Endodermal cell (in vitro differentiated cells): ENCODE results near the gene KCNE3. TPM values are rescaled to one million over a fixed set of nuclear protein-coding genes. Genes with fewer than 3 reads are reported as not detected.

ENCODE experiments used
- DNase-seq: peaks from one replicate; pipeline ENCODE4 v3.0.0-alpha.2; 2017
- H3K27ac ChIP-seq: 2 replicates; pipeline ENCODE4 v1.5.1; 2013; ENCODE audit warnings: mild to moderate bottlenecking, low read depth, low read length, moderate library complexity
- H3K27me3 ChIP-seq: 2 replicates; pipeline ENCODE4 v1.6.1; 2013; ENCODE audit warnings: mild to moderate bottlenecking, low read length, moderate library complexity; ENCODE audit not compliant: insufficient read depth, control insufficient read depth, poor library complexity, severe bottlenecking
- H3K36me3 ChIP-seq: 2 replicates; pipeline ENCODE4 v1.7.0; 2013; ENCODE audit warnings: mild to moderate bottlenecking, low read length, moderate library complexity; ENCODE audit not compliant: control insufficient read depth, insufficient read depth
- H3K4me1 ChIP-seq: one replicate; pipeline ENCODE4 v1.7.0; 2013; ENCODE audit warnings: low read length; ENCODE audit not compliant: control insufficient read depth, insufficient read depth
- H3K4me3 ChIP-seq: 2 replicates; pipeline ENCODE4 v1.5.1; 2013; ENCODE audit warnings: mild to moderate bottlenecking, low read length, moderate library complexity
- H3K9ac ChIP-seq: 2 replicates; pipeline ENCODE4 v1.6.1; 2013; ENCODE audit warnings: mild to moderate bottlenecking, low read length, moderate library complexity; ENCODE audit not compliant: poor library complexity, severe bottlenecking; ENCODE audit errors: extremely low read depth
- H3K9me3 ChIP-seq: 2 replicates; pipeline ENCODE4 v1.6.1; 2013; ENCODE audit warnings: mild to moderate bottlenecking, low read length, moderate library complexity; ENCODE audit not compliant: control insufficient read depth
- H3K27ac Mint-ChIP-seq: 2 replicates; pipeline ENCODE4 v1.8.0; 2020; ENCODE audit warnings: mixed read lengths
- H3K27me3 Mint-ChIP-seq: 2 replicates; pipeline ENCODE4 v1.8.0; 2021; ENCODE audit warnings: mild to moderate bottlenecking, mixed read lengths; ENCODE audit not compliant: insufficient read depth
- H3K36me3 Mint-ChIP-seq: 2 replicates; pipeline ENCODE4 v1.8.0; 2020; ENCODE audit warnings: low read depth, mixed read lengths
- H3K4me1 Mint-ChIP-seq: 2 replicates; pipeline ENCODE4 v1.8.0; 2020; ENCODE audit warnings: mixed read lengths
- H3K4me3 Mint-ChIP-seq: 2 replicates; pipeline ENCODE4 v1.8.0; 2020; ENCODE audit warnings: mild to moderate bottlenecking, moderate library complexity, mixed read lengths
- H3K9me3 Mint-ChIP-seq: 2 replicates; pipeline ENCODE4 v1.8.0; 2020; ENCODE audit warnings: mild to moderate bottlenecking, mixed read lengths
- CTCF ChIP-seq: fragments of 200-600 bp; sonication (generic); conservative IDR thresholded peaks from 2 replicates; pipeline ENCODE4 v1.5.0; 2021; ENCODE audit warnings: antibody characterized with exemption, mild to moderate bottlenecking
- WGBS, 2 experiments: methylation state at CpG; one replicate each; pipeline versions ENCODE4 v1.1.5 to v1.1.7; 2013; ENCODE audit warnings: missing lambda C conversion rate in 2 of 2, mixed read lengths in 1 of 2; ENCODE audit not compliant: insufficient coverage in 1 of 2, insufficient read length in 1 of 2; 5-methylcytosine and 5-hydroxymethylcytosine counted together
- total RNA-seq, 2 donors: library from RNA; stranded (reverse); fragmentation: NEBNext Ultra II Directional in 1 of 2; extraction: Animal tissue kit (Norgen Biotek cat#: 25700) in 1 of 2; gene quantifications; 2 replicates in 1 of 2; 3 replicates in 1 of 2; pipeline ENCODE4 v1.2.1, GENCODE V29; 2021

Gene KCNE3
- total RNA-seq, 2 donors from 2014 or later, result 3.6 to 9.0 TPM

DNA sequence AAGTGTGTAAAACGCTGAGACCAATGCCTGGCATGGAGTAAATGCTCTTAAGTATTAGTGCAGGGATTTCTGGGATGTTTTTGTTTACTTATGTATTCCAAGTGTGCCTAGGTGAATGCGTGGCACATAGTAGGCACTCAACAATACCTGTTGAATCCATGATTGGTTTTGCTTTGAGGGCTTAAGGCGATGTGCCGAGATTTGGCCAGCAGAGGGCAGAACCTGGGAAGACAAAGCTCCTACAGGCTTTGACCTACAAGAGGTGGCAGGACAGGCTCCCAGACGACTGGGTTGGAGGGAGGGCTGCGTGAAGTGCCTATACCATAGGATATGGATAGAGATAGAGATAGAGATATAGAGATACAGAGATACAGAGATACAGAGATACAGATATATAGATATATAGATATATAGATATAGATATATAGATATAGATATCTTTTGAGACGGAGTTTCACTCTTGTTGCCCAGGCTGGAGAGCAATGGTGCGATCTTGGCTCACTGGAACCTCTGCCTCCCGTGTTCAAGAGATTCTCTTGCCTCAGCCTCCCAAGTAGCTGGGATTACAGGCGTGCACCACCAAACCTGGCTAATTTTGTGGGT lies 13.9 kb downstream of the KCNE3 start:
- H3K27ac Mint-ChIP-seq, result no peak overlapping the region
- H3K9ac ChIP-seq, result no peak overlapping the region
- H3K27me3 ChIP-seq, result no peaks in the 10 kb centered on the region
- peaks cover 14% of the 10 kb centered on the region for H3K36me3 Mint-ChIP-seq
- H3K4me3 Mint-ChIP-seq, result no peak overlapping the region
- H3K9me3 Mint-ChIP-seq, result no peaks in the 10 kb centered on the region
- no peaks in the 10 kb centered on the region for H3K4me1 ChIP-seq
- TF ChIP-seq CTCF, result peak; percentile 92
- WGBS, 2 experiments, result 55 to 64% methylated on average over 7 to 9 of the region's 10 CpGs
- H3K9me3 ChIP-seq, result no peaks in the 10 kb centered on the region
- peak; percentile 93 for DNase-seq
- H3K27me3 Mint-ChIP-seq, result no peaks in the 10 kb centered on the region
- H3K4me3 ChIP-seq, result no peak overlapping the region
- peaks cover 3% of the 10 kb centered on the region for H3K4me1 Mint-ChIP-seq
- no peak overlapping the region for H3K27ac ChIP-seq
- H3K36me3 ChIP-seq, result no peaks in the 10 kb centered on the region

DNA sequence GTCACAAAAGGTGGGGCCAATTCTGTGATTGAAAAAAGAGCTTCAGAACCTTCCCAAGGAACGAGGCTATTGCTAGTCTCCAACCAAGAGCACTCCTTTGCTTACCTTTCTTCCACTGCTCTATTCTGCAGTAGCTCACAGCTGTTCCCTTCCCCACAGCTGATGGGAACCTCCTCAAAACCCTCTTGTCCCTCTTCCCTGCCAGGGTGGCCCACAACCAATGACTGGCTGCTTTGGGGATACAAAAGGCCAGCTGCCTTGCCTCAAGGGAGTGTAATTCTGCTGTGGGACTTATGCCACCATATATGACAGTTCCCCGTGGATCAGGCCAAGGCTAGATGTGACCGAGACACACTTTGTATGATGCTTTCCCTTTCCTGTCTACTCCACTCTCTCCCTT lies 15.0 kb downstream of the KCNE3 start:
- no peak overlapping the region for H3K4me3 Mint-ChIP-seq

GRCh38 chr11:74450318-74450717 lies 17.0 kb downstream of the KCNE3 start:
- H3K27me3 ChIP-seq, result no peaks in the 10 kb centered on the region
- Mint-ChIP-seq H3K4me3 (no peak overlapping the region), H3K36me3 (no peaks in the 10 kb centered on the region), H3K4me1 (peaks cover 4% of the 10 kb centered on the region), H3K9me3 (no peaks in the 10 kb centered on the region), H3K27ac (no peak overlapping the region), H3K27me3 (no peaks in the 10 kb centered on the region)
- no peak overlapping the region for H3K27ac ChIP-seq
- 92 to 94% methylated on average over 3 to 4 of the region's 6 CpGs for WGBS, 2 experiments
- no peak overlapping the region for H3K4me3 ChIP-seq
- no peaks in the 10 kb centered on the region for H3K36me3 ChIP-seq
- H3K9ac ChIP-seq, result no peak overlapping the region
- no peaks in the 10 kb centered on the region for H3K9me3 ChIP-seq
- no peak for TF ChIP-seq CTCF
- no peaks in the 10 kb centered on the region for H3K4me1 ChIP-seq
- no peak for DNase-seq

More for the DNA sequence above, 15.0 kb downstream of the KCNE3 start:
- Histone ChIP-seq H3K9me3 (no peaks in the 10 kb centered on the region), H3K4me3 (no peak overlapping the region), H3K4me1 (no peaks in the 10 kb centered on the region), H3K27me3 (no peaks in the 10 kb centered on the region), H3K27ac (no peak overlapping the region), H3K9ac (no peak overlapping the region), H3K36me3 (no peaks in the 10 kb centered on the region)
- no peak for TF ChIP-seq CTCF
- H3K9me3 Mint-ChIP-seq, result no peaks in the 10 kb centered on the region
- peaks cover 8% of the 10 kb centered on the region for H3K36me3 Mint-ChIP-seq
- DNase-seq, result no peak
- no peak overlapping the region for H3K27ac Mint-ChIP-seq
- H3K4me1 Mint-ChIP-seq, result peaks cover 3% of the 10 kb centered on the region
- WGBS, 2 experiments, result 90 to 100% methylated on average over 3 of the region's 3 CpGs
- no peaks in the 10 kb centered on the region for H3K27me3 Mint-ChIP-seq
